GM12878 (cell line): ENCODE data around the gene SCLT1. TPM values are rescaled to one million over a fixed set of nuclear protein-coding genes. Genes with fewer than 3 reads are reported as not detected.

Experiments
- ATAC-seq: fragments of 200-7000 bp; cut with Tn5 transposase; 3 replicates; pipeline ENCODE4 v1.9.1; 2020; ENCODE audit warnings: mild to moderate bottlenecking, moderate library complexity
- BruUV-seq: library from RNA; stranded (reverse); fragments of 400-500 nt; replicated peaks from 2 replicates; lab custom pipeline; 2021; lab: Mats Ljungman, UMichigan
- CTCF ChIA-PET: fragments of 300-600 bp; sonication (Branson Sonifier 250); formaldehyde crosslinking; extraction: SDS; loops from one replicate; lab custom pipeline; 2021; ENCODE audit warnings: inconsistent platforms; lab: Yijun Ruan, JAX
- POLR2A ChIA-PET: fragments of 350-600 bp; formaldehyde crosslinking; extraction: SDS; loops from one replicate; lab custom pipeline; 2021; ENCODE audit warnings: inconsistent platforms; lab: Charles Lee
- RAD21 ChIA-PET: fragments of 300-600 bp; sonication (Branson Sonifier 250); formaldehyde crosslinking; loops from one replicate; lab custom pipeline; 2023; ENCODE audit warnings: antibody characterized with exemption; ENCODE audit not compliant: unreplicated experiment; lab: Charles Lee
- SMC1A ChIA-PET: fragments of 300-600 bp; sonication (Branson Sonifier 250); formaldehyde crosslinking; loops from one replicate; lab custom pipeline; 2023; ENCODE audit not compliant: unreplicated experiment, uncharacterized antibody; lab: Charles Lee
- DNase-seq: peaks from one replicate; pipeline ENCODE4 v3.0.0-alpha.2; 2011; ENCODE audit warnings: low read depth, low spot score
- FAIRE-seq: peaks from 3 replicates; lab custom pipeline; 2011; peaks lifted over from hg19 to GRCh38; lab: Jason Lieb, UNC
- H2AFZ ChIP-seq: 2 replicates; pipeline ENCODE4 v1.6.0; 2011; ENCODE audit warnings: low read depth, low read length, control low read depth; ENCODE audit not compliant: control insufficient read depth
- H3K27ac ChIP-seq: 2 replicates; pipeline ENCODE4 v1.5.1; 2011; ENCODE audit warnings: control low read depth; ENCODE audit not compliant: control insufficient read depth, insufficient read depth
- H3K27me3 ChIP-seq, 2 experiments: replicated peaks in 1 of 2; 2 replicates each; pipeline versions ENCODE4 v1.6.0 to v1.6.1; 2011; ENCODE audit warnings: low read length in 1 of 2; ENCODE audit not compliant: control insufficient read depth in 2 of 2, insufficient read depth in 2 of 2
- H3K36me3 ChIP-seq, 2 experiments: 2 replicates each; pipeline ENCODE4 v1.5.1; 2011; ENCODE audit warnings: low read length in 1 of 2; ENCODE audit not compliant: control insufficient read depth in 2 of 2, insufficient read depth in 2 of 2
- H3K4me1 ChIP-seq: 2 replicates; pipeline ENCODE4 v1.6.1; 2011; ENCODE audit warnings: mild to moderate bottlenecking, low read length, moderate library complexity, mixed read lengths; ENCODE audit not compliant: control insufficient read depth, insufficient read depth
- H3K4me2 ChIP-seq: 2 replicates; pipeline ENCODE4 v1.6.0; 2011; ENCODE audit warnings: control low read depth; ENCODE audit not compliant: control insufficient read depth, insufficient read depth
- H3K4me3 ChIP-seq: fragments of 200-600 bp; sonication (generic); 2 replicates; pipeline ENCODE4 v1.5.1; 2016
- H3K79me2 ChIP-seq: 2 replicates; pipeline ENCODE4 v1.6.0; 2011; ENCODE audit warnings: low read length; ENCODE audit not compliant: control insufficient read depth, insufficient read depth
- H3K9ac ChIP-seq: 2 replicates; pipeline ENCODE4 v1.8.0; 2011; ENCODE audit warnings: low read length, control low read depth, mixed read lengths; ENCODE audit not compliant: control insufficient read depth, insufficient read depth
- H3K9me3 ChIP-seq: replicated peaks from 3 replicates; pipeline ENCODE4 v1.5.1; 2011; ENCODE audit warnings: mild to moderate bottlenecking, low read length; ENCODE audit not compliant: control insufficient read depth, insufficient read depth
- H4K20me1 ChIP-seq: 2 replicates; pipeline ENCODE4 v1.6.0; 2011; ENCODE audit not compliant: control insufficient read depth, insufficient read depth
- BCL3 ChIP-seq: IDR thresholded peaks from 2 replicates; pipeline ENCODE4 v1.6.1; 2011; ENCODE audit warnings: borderline replicate concordance, low read depth, mild to moderate bottlenecking, moderate library complexity, low read length; ENCODE audit not compliant: insufficient read depth, poor library complexity, severe bottlenecking
- CHD1 ChIP-seq: IDR thresholded peaks from 2 replicates; pipeline ENCODE4 v1.6.1; 2012; ENCODE audit warnings: low read depth, low read length, improper control_type of control experiment
- CREB1 ChIP-seq: IDR thresholded peaks from 2 replicates; pipeline ENCODE4 v1.6.1; 2012; ENCODE audit warnings: low read depth, mild to moderate bottlenecking, inconsistent platforms
- HDGF ChIP-seq: fragments of 450-650 bp; IDR thresholded peaks from 2 replicates; pipeline ENCODE4 v1.6.1; 2016; ENCODE audit warnings: antibody characterized with exemption
- HSF1 ChIP-seq: fragments of 150-350 bp; IDR thresholded peaks from 2 replicates; pipeline ENCODE4 v1.6.1; 2014; ENCODE audit warnings: mild to moderate bottlenecking, low read depth, low read length
- JUNB ChIP-seq: IDR thresholded peaks from 2 replicates; pipeline ENCODE4 v1.6.1; 2016; ENCODE audit warnings: antibody characterized with exemption, mild to moderate bottlenecking
- PBX3 ChIP-seq: IDR thresholded peaks from 2 replicates; pipeline ENCODE4 v1.6.1; 2011; ENCODE audit warnings: mild to moderate bottlenecking, low read depth, low read length, moderate library complexity; ENCODE audit not compliant: insufficient replicate concordance
- POLR2A ChIP-seq: IDR thresholded peaks from 2 replicates; pipeline ENCODE4 v1.6.1; 2011; ENCODE audit warnings: low read depth, mild to moderate bottlenecking, low read length
- ZBTB4 ChIP-seq: fragments of 450-650 bp; formaldehyde crosslinking; IDR thresholded peaks from 2 replicates; pipeline ENCODE4 v1.4.0; 2022; ENCODE audit warnings: mild to moderate bottlenecking, moderate library complexity
- WGBS: methylation state at CpG from one replicate; pipeline ENCODE4 v1.1.6; 2016; ENCODE audit warnings: low lambda C conversion rate; ENCODE audit not compliant: insufficient replicate concordance, insufficient coverage; ENCODE audit errors: missing lambda C conversion rate; 5-methylcytosine and 5-hydroxymethylcytosine counted together
- in situ Hi-C: fragments of 300-500 bp; cut with MboI; formaldehyde crosslinking; loops from 9 replicates; pipeline ENCODE4 v1.14.3; 2018; ENCODE audit warnings: mixed read lengths
- intact Hi-C: fragments of 100-400 bp; cut with micrococcal nuclease; formaldehyde crosslinking; loops from one replicate; pipeline ENCODE4 v1.14.2; 2022; ENCODE audit not compliant: unreplicated experiment
- polyA plus RNA-seq, 11 experiments: library from polyadenylated mRNA; depleted of rRNA in 4 of 11; unstranded in 6 of 11; stranded (reverse) in 5 of 11; fragments of >200 nt; fragmentation: Nextera tagmentation in 4 of 11; fragmentation: Illumina TruSeq in 1 of 11; extraction: Ambion mirVana in 4 of 11; extraction: Trizol in 1 of 11; gene quantifications; 1 replicate in 1 of 11; 2 replicates in 10 of 11; pipeline versions ENCODE4 v1.2.1 to v1.2.3, GENCODE V29; 2011 to 2016; ENCODE audit warnings: inconsistent platforms in 2 of 11, missing spikeins in 2 of 11, low read depth in 1 of 11
- total RNA-seq, 4 experiments: library from RNA; depleted of rRNA in 3 of 4; stranded (reverse); fragments of >200 nt in 3 of 4; fragmentation: Illumina TruSeq in 1 of 4; extraction: Trizol in 1 of 4; gene quantifications; 2 replicates each; pipeline versions ENCODE4 v1.2.1 to v1.2.3, GENCODE V29; 2013 to 2021

SCLT1 gene
- total and polyA plus RNA-seq, 10 of the 15 experiments (the other 5 are each of a cell fraction or from before 2014, with no cell fraction given) = 7.8 to 31.4 (median 19.6) TPM

- BruUV-seq = no TSS peak
- Histone ChIP-seq H3K4me1 (peaks cover 36% of the 10 kb centered on the region), H3K9me3 (no peaks in the 10 kb centered on the region), H3K36me3 (peaks cover 31 to 53% of the 10 kb centered on the region in 2 experiments), H3K27me3 (no peaks in the 10 kb centered on the region), H3K4me2 (no peak overlapping the region), H3K27ac (peak overlapping the region; percentile 61; the same call in 1 of the 2 replicates), H3K9ac (no peak overlapping the region), H4K20me1 (no peaks in the 10 kb centered on the region), H3K79me2 (peaks cover 4% of the 10 kb centered on the region), H2AFZ (no peak overlapping the region), H3K4me3 (no peak overlapping the region)
- RAD21 ChIA-PET = no interaction called here
- TF ChIP-seq PBX3 = peak; percentile 61
- no peak for TF ChIP-seq ZBTB4 (CRISPR knock-in tag)
- peak; percentile 76 for TF ChIP-seq BCL3
- no peak for TF ChIP-seq CREB1
- 0 out of 2 replicates have a peak, but pooled peaks have one; percentile 34 for TF ChIP-seq HDGF
- TF ChIP-seq HSF1 = no peak
- TF ChIP-seq POLR2A = peak; percentile 32; the same call in 1 of the 2 replicates
- TF ChIP-seq JUNB = no peak
- TF ChIP-seq CHD1 = no peak
- ATAC-seq = no peak
- no peak for DNase-seq
- FAIRE-seq = peak; percentile 13
- POLR2A ChIA-PET = no interaction called here
- in situ Hi-C loops (no loop called here), intact Hi-C loops (no loop called here)
- CTCF ChIA-PET = interaction anchor here (1.4 kb wide), 1 partner anchor 405 kb away, joined by 3 read pairs; no protein-coding TSS in a partner anchor
- 91% methylated on average over 18 of the region's 18 CpGs for WGBS
- SMC1A ChIA-PET = interaction anchor here (0.8 kb wide), 1 partner anchor 27 kb away, joined by 3 read pairs; no protein-coding TSS in a partner anchor
These were observed 234.3 kb downstream of the SCLT1 start for GRCh38 chr4:128858879-128859671.
